Measurements from ENCODE around the gene IL23A. TPM values are rescaled to one million over a fixed set of nuclear protein-coding genes. Genes with fewer than 3 reads are reported as not detected.

Gene IL23A
- total RNA-seq, 1 donor from 2014 or later: 0.42 TPM

- DNase-seq: no peak
- no peak for TF ChIP-seq CTCF (IDR thresholded peaks at IDR 0.05; ENCODE audit: partially characterized antibody, unreplicated experiment)
- Mint-ChIP-seq H3K27ac (ENCODE audit: unreplicated experiment) (peak overlapping the region; percentile 52), H3K36me3 (ENCODE audit: unreplicated experiment) (no peaks in the 10 kb centered on the region), H3K27me3 (ENCODE audit: unreplicated experiment) (peaks cover 2% of the 10 kb centered on the region), H3K4me1 (ENCODE audit: low read depth, unreplicated experiment) (peaks cover 10% of the 10 kb centered on the region), H3K4me3 (ENCODE audit: unreplicated experiment) (no peak overlapping the region), H3K9me3 (ENCODE audit: unreplicated experiment) (peaks cover 4% of the 10 kb centered on the region)
Measured at GRCh38 chr12:56304872-56305590, 33.7 kb upstream of the IL23A start.

DNA sequence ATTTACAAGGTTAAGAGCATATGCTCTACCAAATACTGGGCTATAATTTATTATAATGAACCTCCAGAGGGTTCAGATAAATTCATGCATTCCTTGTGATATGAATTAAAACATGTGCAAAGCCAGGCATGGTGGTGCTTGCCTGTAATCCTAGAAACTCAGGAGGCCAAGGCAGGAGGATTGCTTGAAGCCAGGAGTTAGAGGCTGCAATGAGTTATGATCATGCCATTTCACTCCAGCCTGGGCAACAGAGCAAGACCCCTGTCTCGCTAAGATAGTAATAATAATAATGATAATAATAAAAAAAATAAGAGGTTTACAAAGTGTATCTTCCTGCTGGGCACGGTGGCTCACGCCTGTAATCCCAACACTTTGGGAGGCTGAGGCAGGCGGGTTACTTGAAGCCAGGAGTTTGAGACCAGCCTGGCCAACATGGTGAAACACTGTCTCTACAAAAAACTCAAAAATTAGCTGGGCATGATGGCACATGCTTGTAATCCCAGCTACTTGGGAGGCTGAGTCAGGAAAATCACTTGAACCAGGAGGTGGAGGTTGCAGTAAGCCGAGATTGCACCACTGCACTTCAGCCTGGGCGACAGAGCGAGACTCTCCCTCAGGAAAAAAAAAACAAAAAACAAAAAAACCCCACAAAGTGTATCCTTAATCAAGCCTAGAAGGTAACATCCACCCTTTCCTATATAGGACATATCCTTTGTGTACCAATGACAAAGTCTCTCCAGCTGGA is 31.3 kb upstream of the IL23A start:
- Mint-ChIP-seq H3K9me3 (ENCODE audit: unreplicated experiment) (peaks cover 2% of the 10 kb centered on the region), H3K36me3 (ENCODE audit: unreplicated experiment) (no peaks in the 10 kb centered on the region), H3K4me3 (ENCODE audit: unreplicated experiment) (no peak overlapping the region), H3K27me3 (ENCODE audit: unreplicated experiment) (no peaks in the 10 kb centered on the region), H3K4me1 (ENCODE audit: low read depth, unreplicated experiment) (no peaks in the 10 kb centered on the region), H3K27ac (ENCODE audit: unreplicated experiment) (no peak overlapping the region)
- no peak for TF ChIP-seq CTCF (IDR thresholded peaks at IDR 0.05; ENCODE audit: partially characterized antibody, unreplicated experiment)
- no peak for DNase-seq

DNA sequence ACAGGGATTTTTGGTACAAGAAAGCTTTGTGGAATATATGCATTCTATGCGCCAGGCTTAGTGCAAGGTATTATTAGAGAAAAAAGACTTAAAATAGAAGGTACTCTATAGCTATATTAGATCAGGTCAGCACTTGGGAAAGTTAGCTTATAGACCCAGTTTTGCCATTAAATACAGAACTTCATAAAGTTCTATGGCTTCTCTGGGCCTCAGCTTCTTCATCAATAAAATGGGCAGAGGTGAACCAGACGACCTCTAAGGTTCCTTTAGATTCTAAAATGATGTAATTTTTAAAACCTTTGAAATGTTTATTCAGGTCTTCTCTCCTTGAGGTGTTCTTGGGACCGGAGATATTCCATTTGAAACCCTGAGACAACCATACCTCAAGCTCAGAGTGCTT is 30.0 kb upstream of the IL23A start:
- peaks cover 2% of the 10 kb centered on the region for H3K9me3 Mint-ChIP-seq (ENCODE audit: unreplicated experiment)
- H3K4me1 Mint-ChIP-seq (ENCODE audit: low read depth, unreplicated experiment): no peaks in the 10 kb centered on the region
- no peak overlapping the region for H3K27ac Mint-ChIP-seq (ENCODE audit: unreplicated experiment)
- no peak overlapping the region for H3K4me3 Mint-ChIP-seq (ENCODE audit: unreplicated experiment)
- no peak for DNase-seq
- no peaks in the 10 kb centered on the region for H3K27me3 Mint-ChIP-seq (ENCODE audit: unreplicated experiment)
- TF ChIP-seq CTCF (IDR thresholded peaks at IDR 0.05; ENCODE audit: partially characterized antibody, unreplicated experiment): no peak
- no peaks in the 10 kb centered on the region for H3K36me3 Mint-ChIP-seq (ENCODE audit: unreplicated experiment)

GRCh38 chr12:56311003-56311402 is 27.7 kb upstream of the IL23A start:
- Mint-ChIP-seq H3K36me3 (ENCODE audit: unreplicated experiment) (no peaks in the 10 kb centered on the region), H3K27ac (ENCODE audit: unreplicated experiment) (no peak overlapping the region)

More at GRCh38 chr12:56311003-56311402, 27.7 kb upstream of the IL23A start:
- Mint-ChIP-seq H3K4me1 (ENCODE audit: low read depth, unreplicated experiment) (peaks cover 3% of the 10 kb centered on the region), H3K27me3 (ENCODE audit: unreplicated experiment) (peaks cover 4% of the 10 kb centered on the region), H3K4me3 (ENCODE audit: unreplicated experiment) (no peak overlapping the region), H3K9me3 (ENCODE audit: unreplicated experiment) (no peaks in the 10 kb centered on the region)
- no peak for TF ChIP-seq CTCF (IDR thresholded peaks at IDR 0.05; ENCODE audit: partially characterized antibody, unreplicated experiment)
- no peak for DNase-seq
